ENCODE measurements around the gene TNC. TPM values are rescaled to one million over a fixed set of nuclear protein-coding genes. Genes with fewer than 3 reads are reported as not detected.

TNC gene
- total and polyA plus RNA-seq, 2 donors (not counting 1 experiment from before 2014, with no cell fraction given): not detected

DNA sequence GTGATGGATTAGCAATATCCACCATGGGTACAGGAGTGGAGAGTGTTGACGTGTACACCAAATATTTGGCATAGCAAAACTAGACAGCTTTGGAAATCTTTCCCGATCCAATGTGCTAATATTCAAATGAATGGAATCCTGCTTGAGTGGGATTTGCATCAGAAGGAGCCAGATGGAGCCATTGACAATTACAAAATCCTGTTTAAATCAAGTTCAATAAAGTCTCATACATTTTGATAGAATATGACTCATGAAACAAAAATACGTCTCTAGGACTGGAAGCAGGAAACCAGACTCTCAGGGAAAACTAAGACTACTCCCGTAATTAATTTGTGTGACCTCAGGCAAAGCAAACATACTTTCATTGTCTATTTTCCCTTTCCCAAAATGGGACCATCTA lies 13.0 kb downstream of the TNC start:
- no peaks in the 10 kb centered on the region for H3K36me3 ChIP-seq (replicated peaks in 1 of 2; ENCODE audit: control extremely low read depth in 1 of 2, control insufficient read depth in 1 of 2, extremely low read depth in 1 of 2, insufficient read depth in 2 of 2, low read length in 1 of 2)
- H3K27me3 Mint-ChIP-seq: peaks cover 9% of the 10 kb centered on the region
- H3K4me3 Mint-ChIP-seq: no peak overlapping the region
- H3K27me3 ChIP-seq (replicated peaks in 1 of 4; ENCODE audit: control extremely low read depth in 1 of 4, control insufficient read depth in 3 of 4, insufficient read depth in 4 of 4, low read length in 3 of 4): no peaks in the 10 kb centered on the region
- no peak overlapping the region for H3K9ac ChIP-seq (ENCODE audit: low read length)
- H3K79me2 ChIP-seq (ENCODE audit: control insufficient read depth, insufficient read depth, low read length): no peaks in the 10 kb centered on the region
- no peak overlapping the region for H3K27ac Mint-ChIP-seq
- no peak overlapping the region for H2AFZ ChIP-seq (ENCODE audit: insufficient read depth, low read depth, low read length, poor library complexity, severe bottlenecking)
- H3K4me1 ChIP-seq (ENCODE audit: control insufficient read depth in 2 of 2, insufficient read depth in 2 of 2, low read length in 2 of 2): no peaks in the 10 kb centered on the region
- WGBS (ENCODE audit: insufficient coverage): 89% methylated on average over 1 of the region's 4 CpGs
- no peak for TF ChIP-seq EZH2 (IDR thresholded peaks at IDR 0.05; ENCODE audit: borderline replicate concordance, insufficient read depth, low read depth, low read length, poor library complexity, severe bottlenecking)
- no peak for TF ChIP-seq CTCF (IDR thresholded peaks at IDR 0.05)
- H4K20me1 ChIP-seq (ENCODE audit: control insufficient read depth, insufficient read depth, low read length, poor library complexity, severe bottlenecking): no peaks in the 10 kb centered on the region
- DNase-seq (no peak), ATAC-seq (ENCODE audit: low read depth) (no peak)
- no peak overlapping the region for H3K4me3 ChIP-seq (ENCODE audit: control extremely low read depth in 1 of 5, extremely low read depth in 1 of 5, insufficient read depth in 1 of 5, low read depth in 2 of 5, low read length in 4 of 5)
- H3K9me3 ChIP-seq (ENCODE audit: control extremely low read depth in 1 of 3, control insufficient read depth in 2 of 3, insufficient read depth in 1 of 3, low read length in 2 of 3): no peaks in the 10 kb centered on the region
- POLR2A ChIA-PET: no interaction called here
- H3K9me3 Mint-ChIP-seq (ENCODE audit: insufficient read depth): no peaks in the 10 kb centered on the region
- H3K27ac ChIP-seq (ENCODE audit: low read length in 2 of 2): no peak overlapping the region
- no peaks in the 10 kb centered on the region for H3K4me1 Mint-ChIP-seq
- CTCF ChIA-PET: no interaction called here
- H3K4me2 ChIP-seq (replicated peaks; ENCODE audit: low read depth, low read length, poor library complexity, severe bottlenecking): no peak overlapping the region
- intact Hi-C loops (cut with micrococcal nuclease): no loop called here

DNA sequence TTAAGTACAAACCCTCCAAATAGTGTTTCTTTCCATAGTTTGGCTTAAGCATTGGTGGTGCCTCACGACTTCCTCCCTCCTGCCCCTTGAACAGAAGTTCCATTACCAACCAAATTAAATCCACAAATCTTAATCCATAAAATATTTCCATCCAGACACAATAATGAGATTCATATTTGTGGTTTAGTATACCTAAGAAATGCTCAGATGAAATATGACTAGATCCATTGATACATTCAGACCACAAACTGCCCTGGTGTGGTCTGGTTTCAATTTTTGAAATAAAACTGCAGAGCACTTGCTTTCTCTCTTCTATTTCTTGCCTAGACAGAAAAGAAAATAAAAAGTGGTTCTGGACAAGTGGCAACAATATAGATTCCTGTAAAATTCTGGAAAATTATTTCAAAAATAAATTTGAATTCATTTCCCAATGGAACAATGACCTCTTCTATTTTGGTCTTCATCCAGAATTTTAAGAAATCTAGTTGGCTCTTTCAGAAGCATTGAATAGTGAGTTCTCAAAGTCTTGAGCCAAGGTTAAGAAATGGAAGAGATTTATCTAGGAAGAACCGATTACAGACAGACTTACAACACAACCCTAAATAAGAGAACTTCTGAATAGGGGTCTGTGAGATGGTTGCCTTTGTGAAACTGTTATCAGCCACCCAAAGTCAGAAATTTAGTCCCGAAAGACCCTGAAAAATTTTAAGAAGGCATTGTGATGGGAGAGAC lies 14.0 kb downstream of the TNC start:
- Histone ChIP-seq H3K4me1 (ENCODE audit: control insufficient read depth in 2 of 2, insufficient read depth in 2 of 2, low read length in 2 of 2) (no peaks in the 10 kb centered on the region), H3K9ac (ENCODE audit: low read length) (no peak overlapping the region), H3K27me3 (replicated peaks in 1 of 4; ENCODE audit: control extremely low read depth in 1 of 4, control insufficient read depth in 3 of 4, insufficient read depth in 4 of 4, low read length in 3 of 4) (no peaks in the 10 kb centered on the region), H3K79me2 (ENCODE audit: control insufficient read depth, insufficient read depth, low read length) (no peaks in the 10 kb centered on the region), H4K20me1 (ENCODE audit: control insufficient read depth, insufficient read depth, low read length, poor library complexity, severe bottlenecking) (no peaks in the 10 kb centered on the region), H3K9me3 (ENCODE audit: control extremely low read depth in 1 of 3, control insufficient read depth in 2 of 3, insufficient read depth in 1 of 3, low read length in 2 of 3) (no peaks in the 10 kb centered on the region), H3K4me3 (ENCODE audit: control extremely low read depth in 1 of 5, extremely low read depth in 1 of 5, insufficient read depth in 1 of 5, low read depth in 2 of 5, low read length in 4 of 5) (no peak overlapping the region), H2AFZ (ENCODE audit: insufficient read depth, low read depth, low read length, poor library complexity, severe bottlenecking) (no peak overlapping the region), H3K27ac (ENCODE audit: low read length in 2 of 2) (no peak overlapping the region), H3K36me3 (replicated peaks in 1 of 2; ENCODE audit: control extremely low read depth in 1 of 2, control insufficient read depth in 1 of 2, extremely low read depth in 1 of 2, insufficient read depth in 2 of 2, low read length in 1 of 2) (no peaks in the 10 kb centered on the region), H3K4me2 (replicated peaks; ENCODE audit: low read depth, low read length, poor library complexity, severe bottlenecking) (no peak overlapping the region)
- DNase-seq (no peak), ATAC-seq (ENCODE audit: low read depth) (no peak)
- 67% methylated on average over 1 of the region's 3 CpGs for WGBS (ENCODE audit: insufficient coverage)
- peaks cover 13% of the 10 kb centered on the region for H3K27me3 Mint-ChIP-seq
- no peaks in the 10 kb centered on the region for H3K9me3 Mint-ChIP-seq (ENCODE audit: insufficient read depth)
- POLR2A ChIA-PET: no interaction called here
- no peak overlapping the region for H3K4me3 Mint-ChIP-seq
- no peak overlapping the region for H3K27ac Mint-ChIP-seq
- CTCF ChIA-PET: no interaction called here
- no peak for TF ChIP-seq CTCF (IDR thresholded peaks at IDR 0.05)
- H3K4me1 Mint-ChIP-seq: no peaks in the 10 kb centered on the region
- intact Hi-C loops (cut with micrococcal nuclease): no loop called here

Measured in B cell (primary cell).